SK-N-SH (cell line): ENCODE data around the gene DUT. TPM values are rescaled to one million over a fixed set of nuclear protein-coding genes. Genes with fewer than 3 reads are reported as not detected.

Experiments used
- CTCF ChIA-PET: fragments of 300-600, 350-600 bp; formaldehyde crosslinking; extraction: SDS; loops from one replicate; lab custom pipeline; 2021; lab: Yijun Ruan, JAX
- POLR2A ChIA-PET: fragments of 350-600 bp; sonication (Branson Sonifier 250); formaldehyde crosslinking; extraction: SDS; loops from one replicate; lab custom pipeline; 2020; ENCODE audit warnings: antibody characterized with exemption, inconsistent platforms; lab: Yijun Ruan, JAX
- DNase-seq: peaks from one replicate; pipeline ENCODE4 v3.0.0; 2012
- H2AFZ ChIP-seq: fragments of 200-600 bp; sonication (generic); 2 replicates; pipeline ENCODE4 v1.8.1; 2016; ENCODE audit warnings: antibody characterized with exemption, mild to moderate bottlenecking, low read depth
- H3F3A ChIP-seq: fragments of 200-600 bp; sonication (generic); replicated peaks from 2 replicates; pipeline ENCODE3; 2016; ENCODE audit warnings: antibody characterized with exemption, mild to moderate bottlenecking; ENCODE audit not compliant: insufficient read depth
- H3K27ac ChIP-seq, 2 experiments: fragments of 200-500 bp in 1 of 2; fragments of 200-600 bp in 1 of 2; sonication (Bioruptor generic) in 1 of 2; sonication (generic), shearing (Covaris generic) in 1 of 2; 2 replicates each; pipeline versions ENCODE4 v1.5.1 to v1.6.1; 2014 to 2016; ENCODE audit warnings: low read depth in 2 of 2, inconsistent platforms in 1 of 2, low read length in 1 of 2, mild to moderate bottlenecking in 1 of 2, mixed read lengths in 1 of 2
- H3K27me3 ChIP-seq: fragments of 200-600 bp; sonication (generic), shearing (Covaris generic); 2 replicates; pipeline ENCODE4 v1.6.1; 2016; ENCODE audit warnings: mixed run types; ENCODE audit not compliant: insufficient read depth
- H3K36me3 ChIP-seq, 2 experiments: fragments of 200-500 bp in 1 of 2; fragments of 200-600 bp in 1 of 2; sonication (Bioruptor generic) in 1 of 2; sonication (generic) in 1 of 2; replicated peaks in 1 of 2; 2 replicates each; pipeline versions ENCODE3 to v1.5.1; 2014 to 2016; ENCODE audit warnings: low read length in 1 of 2, mild to moderate bottlenecking in 1 of 2; ENCODE audit not compliant: insufficient read depth in 2 of 2, control insufficient read depth in 1 of 2
- H3K4me1 ChIP-seq, 2 experiments: fragments of 200-500 bp in 1 of 2; fragments of 200-600 bp in 1 of 2; sonication (Bioruptor generic) in 1 of 2; sonication (generic), shearing (Covaris generic) in 1 of 2; 2 replicates each; pipeline versions ENCODE4 v1.5.1 to v1.6.1; 2014 to 2016; ENCODE audit warnings: low read depth in 1 of 2, low read length in 1 of 2, mixed run types in 1 of 2; ENCODE audit not compliant: insufficient read depth in 2 of 2, control insufficient read depth in 1 of 2
- H3K4me2 ChIP-seq: fragments of 200-600 bp; sonication (generic), shearing (Covaris generic); 2 replicates; pipeline ENCODE4 v1.6.1; 2017; ENCODE audit warnings: mixed run types
- H3K4me3 ChIP-seq, 2 experiments: fragments of 200-500 bp in 1 of 2; fragments of 200-600 bp in 1 of 2; sonication (Bioruptor generic) in 1 of 2; sonication (generic), shearing (Covaris generic) in 1 of 2; 2 replicates each; pipeline versions ENCODE4 v1.5.1 to v1.8.1; 2014 to 2016; ENCODE audit warnings: low read depth in 2 of 2, inconsistent platforms in 1 of 2, low read length in 1 of 2, mild to moderate bottlenecking in 1 of 2, mixed read lengths in 1 of 2, moderate library complexity in 1 of 2
- H3K79me2 ChIP-seq: fragments of 200-600 bp; sonication (generic); 2 replicates; pipeline ENCODE4 v1.8.1; 2017; ENCODE audit warnings: mild to moderate bottlenecking; ENCODE audit not compliant: insufficient read depth
- H3K9ac ChIP-seq: fragments of 200-600 bp; sonication (generic); 2 replicates; pipeline ENCODE4 v1.6.1; 2017; ENCODE audit warnings: mixed run types
- H3K9me2 ChIP-seq: fragments of 200-600 bp; sonication (generic); 2 replicates; pipeline ENCODE4 v1.6.1; 2017; ENCODE audit warnings: mixed run types
- H3K9me3 ChIP-seq: fragments of 200-600 bp; sonication (generic); 2 replicates; pipeline ENCODE4 v1.6.1; 2017; ENCODE audit warnings: mixed run types, mild to moderate bottlenecking, moderate library complexity
- H4K20me1 ChIP-seq: fragments of 200-600 bp; sonication (generic); 2 replicates; pipeline ENCODE4 v1.6.1; 2017; ENCODE audit warnings: mild to moderate bottlenecking, mixed run types; ENCODE audit not compliant: insufficient read depth
- CHD2 ChIP-seq: fragments of 150-350 bp; IDR thresholded peaks from 2 replicates; pipeline ENCODE4 v1.6.1; 2018; ENCODE audit warnings: low read length; ENCODE audit not compliant: partially characterized antibody
- CTCF ChIP-seq: fragments of 200-600 bp; sonication (generic); IDR thresholded peaks from 2 replicates; pipeline ENCODE4 v1.6.1; 2017; ENCODE audit warnings: antibody characterized with exemption, mild to moderate bottlenecking, moderate library complexity
- EZH2phosphoT487 ChIP-seq: fragments of 200-600 bp; sonication (generic); IDR thresholded peaks from 2 replicates; pipeline ENCODE4 v1.6.1; 2017; ENCODE audit warnings: low read depth, mixed run types, mild to moderate bottlenecking, antibody characterized with exemption, moderate library complexity, borderline replicate concordance
- FOXM1 ChIP-seq: IDR thresholded peaks from 2 replicates; pipeline ENCODE4 v1.4.0; 2012; ENCODE audit warnings: low read depth, mild to moderate bottlenecking
- IRF3 ChIP-seq: fragments of 150-350 bp; IDR thresholded peaks from 2 replicates; pipeline ENCODE4 v1.6.1; 2016; ENCODE audit warnings: mild to moderate bottlenecking, low read depth, low read length
- JUND ChIP-seq: IDR thresholded peaks from 2 replicates; pipeline ENCODE4 v1.4.0; 2012
- MXI1 ChIP-seq: IDR thresholded peaks from 2 replicates; pipeline ENCODE4 v1.6.1; 2012; ENCODE audit warnings: mild to moderate bottlenecking, low read depth, low read length, improper control_type of control experiment
- NRF1 ChIP-seq: IDR thresholded peaks from 2 replicates; pipeline ENCODE4 v1.6.1; 2012; ENCODE audit warnings: low read depth, mild to moderate bottlenecking, low read length
- POLR2AphosphoS5 ChIP-seq: IDR thresholded peaks from 2 replicates; pipeline ENCODE4 v1.6.1; 2012; ENCODE audit warnings: low read depth, low read length
- RCOR1 ChIP-seq: fragments of 150-350 bp; IDR thresholded peaks from 2 replicates; pipeline ENCODE4 v1.6.1; 2017; ENCODE audit warnings: antibody characterized with exemption, low read length
- REST ChIP-seq: IDR thresholded peaks from 2 replicates; pipeline ENCODE4 v1.6.1; 2012; ENCODE audit warnings: mild to moderate bottlenecking, low read depth, low read length, moderate library complexity
- SIN3A ChIP-seq: IDR thresholded peaks from 2 replicates; pipeline ENCODE4 v1.6.1; 2012; ENCODE audit warnings: low read depth, mild to moderate bottlenecking, low read length, moderate library complexity, borderline replicate concordance
- TAF1 ChIP-seq: IDR thresholded peaks from 2 replicates; pipeline ENCODE4 v1.6.1; 2012; ENCODE audit warnings: low read depth, mild to moderate bottlenecking, low read length, moderate library complexity, borderline replicate concordance
- TCF12 ChIP-seq: IDR thresholded peaks from 2 replicates; pipeline ENCODE4 v1.4.0; 2012
- TEAD4 ChIP-seq: IDR thresholded peaks from 2 replicates; pipeline ENCODE4 v1.4.0; 2012; ENCODE audit warnings: mild to moderate bottlenecking, borderline replicate concordance; ENCODE audit not compliant: insufficient read depth
- YY1 ChIP-seq: IDR thresholded peaks from 2 replicates; pipeline ENCODE4 v1.4.0; 2012; ENCODE audit warnings: low read depth, mild to moderate bottlenecking
- WGBS: methylation state at CpG from one replicate; pipeline ENCODE4 v1.1.6; 2017; ENCODE audit warnings: low lambda C conversion rate; 5-methylcytosine and 5-hydroxymethylcytosine counted together
- polyA plus RNA-seq, 3 experiments: library from polyadenylated mRNA; depleted of rRNA; stranded (reverse); fragments of >200 nt; gene quantifications; 2 replicates each; pipeline ENCODE4 v1.2.3, GENCODE V29; 2012
- TF ChIP-seq, protein P1 (sequence below): IDR thresholded peaks from 2 replicates; pipeline ENCODE4; 2012

DUT gene
- polyA plus RNA-seq, 1 of the 3 experiments (the other 2 are of a cell fraction), result 79.3 TPM

- Histone ChIP-seq H3K9me3 (no peaks in the 10 kb centered on the region), H3K79me2 (peaks cover 35% of the 10 kb centered on the region), H2AFZ (peak overlapping the region; percentile 64), H3F3A (peaks cover 10% of the 10 kb centered on the region), H3K4me3 (peak overlapping the region; percentile 77 to 95), H3K36me3 (peaks cover 16 to 23% of the 10 kb centered on the region in 2 experiments), H3K4me1 (peaks cover 7 to 17% of the 10 kb centered on the region in 2 experiments; a peak in 3 of 4 replicates), H3K9me2 (no peaks in the 10 kb centered on the region), H3K27me3 (no peaks in the 10 kb centered on the region), H3K9ac (peak overlapping the region; percentile 92), H4K20me1 (peaks cover 7% of the 10 kb centered on the region; the same call in 1 of the 2 replicates), H3K4me2 (peak overlapping the region; percentile 99), H3K27ac (peak overlapping the region; percentile 86 to 94)
- no peak for TF ChIP-seq CHD2
- no peak for TF ChIP-seq NRF1
- TF ChIP-seq CTCF, result no peak
- no peak for TF ChIP-seq JUND
- no peak for TF ChIP-seq RCOR1
- no peak for TF ChIP-seq POLR2AphosphoS5
- TF ChIP-seq TEAD4, result no peak
- TF ChIP-seq IRF3, result no peak
- TF ChIP-seq MXI1, result no peak
- TF ChIP-seq TCF12, result no peak
- no peak for TF ChIP-seq SIN3A
- 16% methylated on average over 11 of the region's 11 CpGs for WGBS
- DNase-seq, result no peak
- CTCF ChIA-PET, result interaction anchor here (0.8 to 0.9 kb wide), 2 partner anchors 29 to 190 kb away, joined by 3 to 4 read pairs; no protein-coding TSS in a partner anchor
- POLR2A ChIA-PET, result no interaction called here
Observed at GRCh38 chr15:48330105-48330785, 984 bp upstream of the DUT start.

DNA sequence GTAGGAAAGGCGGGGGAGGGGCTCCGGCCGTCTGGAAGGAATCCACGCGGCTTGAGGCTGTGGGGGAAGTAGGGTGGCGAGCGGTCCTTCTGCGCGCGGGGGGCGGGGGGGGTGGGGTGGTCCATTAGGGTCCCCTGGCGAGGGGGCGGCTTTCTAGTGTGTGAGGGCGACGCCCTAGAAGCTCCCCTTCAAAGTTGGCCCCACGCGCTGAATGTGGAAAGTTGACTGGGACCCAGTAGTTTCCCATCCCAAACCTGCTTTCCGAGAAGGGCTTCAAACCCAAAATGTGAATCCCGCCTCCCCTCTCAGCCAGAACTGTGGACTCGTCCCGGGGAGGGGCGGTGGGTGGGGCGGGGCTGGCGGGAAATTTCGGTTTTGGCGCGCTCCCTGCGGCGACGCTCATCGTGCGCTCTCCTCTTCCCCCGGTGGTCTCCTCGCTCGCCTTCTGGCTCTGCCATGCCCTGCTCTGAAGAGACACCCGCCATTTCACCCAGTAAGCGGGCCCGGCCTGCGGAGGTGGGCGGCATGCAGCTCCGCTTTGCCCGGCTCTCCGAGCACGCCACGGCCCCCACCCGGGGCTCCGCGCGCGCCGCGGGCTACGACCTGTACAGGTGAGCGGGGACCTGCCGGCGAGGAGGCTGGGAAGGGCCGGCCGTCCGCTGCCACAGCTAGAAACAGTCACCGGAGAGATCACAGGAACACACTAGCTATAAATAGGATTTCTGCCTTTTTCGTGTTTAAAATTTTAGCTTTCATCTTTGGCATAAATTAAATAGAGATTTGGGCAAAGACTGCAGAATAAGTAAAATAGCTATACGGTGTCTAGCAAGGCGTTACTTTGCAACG is 790 bp downstream of the DUT start:
- peak overlapping the region; percentile 92 for H3K9ac ChIP-seq
- H3K79me2 ChIP-seq, result peaks cover 35% of the 10 kb centered on the region
- no peaks in the 10 kb centered on the region for H3K9me2 ChIP-seq
- H4K20me1 ChIP-seq, result peaks cover 7% of the 10 kb centered on the region; the same call in 1 of the 2 replicates
- ChIA-PET POLR2A (interaction anchor here (0.7 to 1.2 kb wide), 2 partner anchors 9 to 794 kb away, joined by 3 read pairs; no protein-coding TSS in a partner anchor), CTCF (interaction anchor here (0.7 to 3.7 kb wide), 3 partner anchors 9 to 26 kb away, joined by 3 to 19 read pairs (median 9); no protein-coding TSS in a partner anchor)
- H3K27me3 ChIP-seq, result no peaks in the 10 kb centered on the region
- WGBS, result 1% methylated on average over 26 of the region's 64 CpGs
- peaks cover 16% of the 10 kb centered on the region for H3F3A ChIP-seq
- H2AFZ ChIP-seq, result no peak overlapping the region; the same call in none of the 2 replicates
- H3K4me1 ChIP-seq, result peaks cover 7 to 17% of the 10 kb centered on the region in 2 experiments; a peak in 3 of 4 replicates
- H3K4me3 ChIP-seq, result peak overlapping the region; percentile 77 to 95
- H3K36me3 ChIP-seq, result peaks cover 32 to 41% of the 10 kb centered on the region in 2 experiments
- peak; percentile 94 for DNase-seq
- peak overlapping the region; percentile 86 to 94 for H3K27ac ChIP-seq
- H3K9me3 ChIP-seq, result no peaks in the 10 kb centered on the region
- H3K4me2 ChIP-seq, result peak overlapping the region; percentile 99
- TF ChIP-seq REST (no peak), JUND (no peak), FOXM1 (no peak), RCOR1 (no peak), YY1 (no peak), EZH2phosphoT487 (no peak), TAF1 (peak; percentile 48; the same call in 1 of the 2 replicates)
- TF ChIP-seq, protein P1, sequence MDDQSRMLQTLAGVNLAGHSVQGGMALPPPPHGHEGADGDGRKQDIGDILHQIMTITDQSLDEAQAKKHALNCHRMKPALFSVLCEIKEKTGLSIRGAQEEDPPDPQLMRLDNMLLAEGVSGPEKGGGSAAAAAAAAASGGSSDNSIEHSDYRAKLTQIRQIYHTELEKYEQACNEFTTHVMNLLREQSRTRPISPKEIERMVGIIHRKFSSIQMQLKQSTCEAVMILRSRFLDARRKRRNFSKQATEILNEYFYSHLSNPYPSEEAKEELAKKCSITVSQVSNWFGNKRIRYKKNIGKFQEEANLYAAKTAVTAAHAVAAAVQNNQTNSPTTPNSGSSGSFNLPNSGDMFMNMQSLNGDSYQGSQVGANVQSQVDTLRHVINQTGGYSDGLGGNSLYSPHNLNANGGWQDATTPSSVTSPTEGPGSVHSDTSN, result peak; percentile 7; the same call in 1 of the 2 replicates
